Vagina (tissue), 2 donors: ENCODE data around the gene LAMC1. TPM values are rescaled to one million over a fixed set of nuclear protein-coding genes. Genes with fewer than 3 reads are reported as not detected.
"Not testable (repeated sequence)": the region's sequence is repeated elsewhere in the genome, so short reads cannot be mapped to it uniquely, and the experiment has no call there.

Experiments used
- DNase-seq, 2 donors: peaks; one replicate each; pipeline ENCODE4 v3.0.0-alpha.2; 2017; ENCODE audit errors: extremely low spot score in 2 of 2
- H3K27ac ChIP-seq: fragments of 200-600 bp; sonication (generic); one replicate; pipeline ENCODE4 v1.5.1; 2019
- H3K27me3 ChIP-seq: fragments of 200-600 bp; sonication (generic); one replicate; pipeline ENCODE4 v1.5.1; 2019
- H3K36me3 ChIP-seq, 2 donors: fragments of 200-600 bp; sonication (generic); one replicate each; pipeline ENCODE4 v1.5.1; 2017 to 2019
- H3K4me1 ChIP-seq: fragments of 200-600 bp; sonication (generic); one replicate; pipeline ENCODE4 v1.5.1; 2019
- H3K4me3 ChIP-seq, 2 donors: fragments of 200-600 bp; sonication (generic); 1 replicate in 1 of 2; 2 replicates in 1 of 2; pipeline ENCODE4 v1.5.1; 2016 to 2019
- H3K9me3 ChIP-seq: fragments of 200-600 bp; sonication (generic); one replicate; pipeline ENCODE4 v1.5.1; 2019
- POLR2A ChIP-seq, 2 donors: fragments of 450-650 bp; IDR thresholded peaks; one replicate each; pipeline ENCODE4 v1.6.1; 2017; ENCODE audit warnings: antibody characterized with exemption in 2 of 2, mild to moderate bottlenecking in 2 of 2, moderate library complexity in 2 of 2
- POLR2AphosphoS5 ChIP-seq, 2 donors: sonication (generic); formaldehyde crosslinking; IDR thresholded peaks; one replicate each; pipeline ENCODE4 v1.9.0; 2017; ENCODE audit warnings: antibody characterized with exemption in 2 of 2, mild to moderate bottlenecking in 2 of 2, low read depth in 1 of 2; ENCODE audit not compliant: insufficient read depth in 1 of 2
- intact Hi-C: fragments of 100-400 bp; cut with DNase I; formaldehyde crosslinking; loops from one replicate; pipeline ENCODE4 v1.15.1; 2023
- total RNA-seq: library from RNA; depleted of rRNA; stranded (reverse); fragments of >200 nt; gene quantifications from one replicate; pipeline ENCODE4 v1.2.3, GENCODE V29; 2016
- TF ChIP-seq, protein P1 (sequence below), 3 experiments: fragments of 450-650 bp in 2 of 3; fragments of 200-600 bp in 1 of 3; sonication (generic) in 1 of 3; IDR thresholded peaks; one replicate each; pipeline ENCODE4 v1.5.1; 2017 to 2019; ENCODE audit warnings: antibody characterized with exemption in 3 of 3, mild to moderate bottlenecking in 2 of 3, moderate library complexity in 2 of 3

Gene LAMC1
- total RNA-seq, 1 donor from 2014 or later: 217 TPM

DNA sequence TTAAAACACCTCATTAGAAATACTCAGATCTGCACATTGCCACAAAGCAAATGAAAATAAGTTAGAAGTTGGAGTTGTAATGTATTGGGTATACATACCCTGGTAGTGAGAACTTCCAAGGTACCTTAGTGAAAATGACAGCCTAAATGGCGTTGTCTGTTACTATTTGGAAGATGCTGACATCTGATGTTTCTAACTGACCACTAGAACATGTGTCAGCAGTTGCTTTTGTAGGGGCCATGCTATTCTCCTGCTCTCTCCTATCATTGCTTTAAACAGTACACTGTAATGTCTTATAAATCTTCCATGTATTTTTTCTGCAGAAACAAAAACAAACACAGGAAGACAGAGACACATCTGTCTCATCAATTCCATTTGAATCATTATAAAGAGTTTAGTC is 40.1 kb downstream of the LAMC1 start:
- intact Hi-C loops: no loop called here
- Histone ChIP-seq H3K9me3 (no peaks in the 10 kb centered on the region), H3K36me3 (no peaks in the 10 kb centered on the region), H3K4me1 (peaks cover 46% of the 10 kb centered on the region), H3K27me3 (no peaks in the 10 kb centered on the region), H3K4me3 (no peak overlapping the region), H3K27ac (no peak overlapping the region)
- no peak for TF ChIP-seq POLR2AphosphoS5 (IDR thresholded peaks at IDR 0.05; ENCODE audit: insufficient read depth in 1 of 2, low read depth in 1 of 2)
- TF ChIP-seq POLR2A (IDR thresholded peaks at IDR 0.05): no peak
- TF ChIP-seq, protein P1, sequence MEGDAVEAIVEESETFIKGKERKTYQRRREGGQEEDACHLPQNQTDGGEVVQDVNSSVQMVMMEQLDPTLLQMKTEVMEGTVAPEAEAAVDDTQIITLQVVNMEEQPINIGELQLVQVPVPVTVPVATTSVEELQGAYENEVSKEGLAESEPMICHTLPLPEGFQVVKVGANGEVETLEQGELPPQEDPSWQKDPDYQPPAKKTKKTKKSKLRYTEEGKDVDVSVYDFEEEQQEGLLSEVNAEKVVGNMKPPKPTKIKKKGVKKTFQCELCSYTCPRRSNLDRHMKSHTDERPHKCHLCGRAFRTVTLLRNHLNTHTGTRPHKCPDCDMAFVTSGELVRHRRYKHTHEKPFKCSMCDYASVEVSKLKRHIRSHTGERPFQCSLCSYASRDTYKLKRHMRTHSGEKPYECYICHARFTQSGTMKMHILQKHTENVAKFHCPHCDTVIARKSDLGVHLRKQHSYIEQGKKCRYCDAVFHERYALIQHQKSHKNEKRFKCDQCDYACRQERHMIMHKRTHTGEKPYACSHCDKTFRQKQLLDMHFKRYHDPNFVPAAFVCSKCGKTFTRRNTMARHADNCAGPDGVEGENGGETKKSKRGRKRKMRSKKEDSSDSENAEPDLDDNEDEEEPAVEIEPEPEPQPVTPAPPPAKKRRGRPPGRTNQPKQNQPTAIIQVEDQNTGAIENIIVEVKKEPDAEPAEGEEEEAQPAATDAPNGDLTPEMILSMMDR (IDR thresholded peaks at IDR 0.05): no peak
- DNase-seq: no peak

DNA sequence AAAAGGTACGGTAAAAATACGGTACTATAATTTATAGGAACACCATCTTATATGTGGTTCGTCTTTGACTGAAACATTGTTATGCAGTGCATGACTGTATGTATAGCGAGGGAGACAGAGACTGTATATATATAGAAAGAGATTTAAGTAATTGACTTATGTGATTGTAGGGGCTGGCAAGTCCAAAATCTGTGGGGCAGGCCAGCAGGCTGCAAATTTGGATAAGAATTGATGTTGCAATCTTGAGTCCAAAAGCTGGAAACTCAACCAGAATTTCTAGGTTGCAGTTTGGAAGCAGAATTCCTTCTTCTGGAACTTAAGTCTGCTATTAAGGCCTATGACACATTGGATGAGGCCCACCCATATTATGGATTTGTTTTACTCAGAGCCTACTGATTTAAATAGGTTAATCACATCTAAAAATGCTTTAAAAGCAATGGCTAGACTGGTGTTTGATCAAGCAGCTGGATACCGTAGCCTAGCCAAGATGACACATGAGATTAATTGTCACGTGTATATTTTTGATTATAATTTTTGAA is 42.0 kb downstream of the LAMC1 start:
- DNase-seq: no peak
- Histone ChIP-seq H3K4me3 (no peak overlapping the region), H3K27me3 (no peaks in the 10 kb centered on the region), H3K27ac (no peak overlapping the region), H3K9me3 (no peaks in the 10 kb centered on the region), H3K36me3 (no peaks in the 10 kb centered on the region), H3K4me1 (peaks cover 42% of the 10 kb centered on the region)
- no peak for TF ChIP-seq POLR2AphosphoS5 (IDR thresholded peaks at IDR 0.05; ENCODE audit: insufficient read depth in 1 of 2, low read depth in 1 of 2)
- TF ChIP-seq, protein P1 (IDR thresholded peaks at IDR 0.05): no peak
- TF ChIP-seq POLR2A (IDR thresholded peaks at IDR 0.05): no peak
- intact Hi-C loops: no loop called here

DNA sequence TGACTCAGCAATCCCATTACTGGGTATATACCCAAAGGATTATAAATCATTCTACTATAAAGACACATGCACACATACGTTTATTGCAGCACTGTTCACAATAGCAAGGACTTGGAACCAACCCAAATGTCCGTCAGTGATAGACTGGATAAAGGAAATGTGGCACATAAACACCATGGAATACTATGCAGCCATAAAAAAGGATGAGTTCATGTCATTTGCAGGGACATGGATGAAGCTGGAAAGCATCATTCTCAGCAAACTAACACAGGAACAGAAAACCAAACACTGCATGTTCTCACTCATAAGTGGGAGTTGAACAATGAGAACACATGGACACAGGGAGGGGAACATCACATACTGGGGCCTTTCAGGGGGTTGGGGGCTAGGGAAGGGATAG is 43.2 kb downstream of the LAMC1 start:
- H3K9me3 ChIP-seq, DNase-seq, H3K36me3 ChIP-seq, intact Hi-C loops, H3K4me3 ChIP-seq, H3K27ac ChIP-seq, H3K27me3 ChIP-seq: not testable (repeated sequence)
- H3K4me1 ChIP-seq: peaks cover 36% of the 10 kb centered on the region

DNA sequence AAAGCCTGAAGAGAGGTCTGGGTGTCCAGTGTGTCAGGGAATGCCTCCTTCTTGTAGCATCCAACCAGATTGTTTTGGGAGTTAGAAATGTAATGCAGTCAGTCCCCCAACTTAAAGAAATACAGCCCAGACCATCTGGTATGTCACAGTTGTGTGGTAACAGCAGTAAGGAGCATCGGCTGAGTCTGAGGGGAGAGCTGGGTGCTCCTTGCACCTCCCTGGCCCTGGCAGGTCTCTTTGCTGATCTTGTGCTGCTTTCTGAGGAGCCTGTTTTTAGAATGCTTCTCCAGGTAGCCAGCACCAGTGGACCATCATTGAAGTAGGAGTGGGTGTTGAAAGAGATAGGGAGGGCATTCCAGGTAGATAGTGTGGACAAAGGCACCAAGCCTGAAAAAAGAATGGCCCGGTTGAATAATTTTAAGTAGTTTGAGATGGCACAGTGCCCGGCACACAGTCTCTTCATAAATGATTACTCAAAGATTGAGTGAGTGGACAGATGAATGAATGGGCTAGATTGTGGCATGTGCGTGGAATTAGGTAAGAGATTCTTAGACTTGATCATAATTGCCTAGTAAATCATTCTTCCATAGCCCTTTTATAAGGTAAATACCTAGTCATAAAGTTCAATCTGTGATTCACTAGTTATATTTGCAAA is 46.5 kb downstream of the LAMC1 start:
- no peak overlapping the region for H3K4me3 ChIP-seq
- TF ChIP-seq POLR2AphosphoS5 (IDR thresholded peaks at IDR 0.05; ENCODE audit: insufficient read depth in 1 of 2, low read depth in 1 of 2): no peak
- TF ChIP-seq, protein P1 (IDR thresholded peaks at IDR 0.05): no peak
- intact Hi-C loops: loop anchor here (10.0 kb wide), 1 partner anchor 45 kb away; the partner anchor contains the start of gene LAMC1
- H3K27me3 ChIP-seq: no peaks in the 10 kb centered on the region
- no peaks in the 10 kb centered on the region for H3K36me3 ChIP-seq
- no peaks in the 10 kb centered on the region for H3K9me3 ChIP-seq
- DNase-seq: no peak
- peaks cover 54% of the 10 kb centered on the region for H3K4me1 ChIP-seq
- no peak overlapping the region for H3K27ac ChIP-seq

DNA sequence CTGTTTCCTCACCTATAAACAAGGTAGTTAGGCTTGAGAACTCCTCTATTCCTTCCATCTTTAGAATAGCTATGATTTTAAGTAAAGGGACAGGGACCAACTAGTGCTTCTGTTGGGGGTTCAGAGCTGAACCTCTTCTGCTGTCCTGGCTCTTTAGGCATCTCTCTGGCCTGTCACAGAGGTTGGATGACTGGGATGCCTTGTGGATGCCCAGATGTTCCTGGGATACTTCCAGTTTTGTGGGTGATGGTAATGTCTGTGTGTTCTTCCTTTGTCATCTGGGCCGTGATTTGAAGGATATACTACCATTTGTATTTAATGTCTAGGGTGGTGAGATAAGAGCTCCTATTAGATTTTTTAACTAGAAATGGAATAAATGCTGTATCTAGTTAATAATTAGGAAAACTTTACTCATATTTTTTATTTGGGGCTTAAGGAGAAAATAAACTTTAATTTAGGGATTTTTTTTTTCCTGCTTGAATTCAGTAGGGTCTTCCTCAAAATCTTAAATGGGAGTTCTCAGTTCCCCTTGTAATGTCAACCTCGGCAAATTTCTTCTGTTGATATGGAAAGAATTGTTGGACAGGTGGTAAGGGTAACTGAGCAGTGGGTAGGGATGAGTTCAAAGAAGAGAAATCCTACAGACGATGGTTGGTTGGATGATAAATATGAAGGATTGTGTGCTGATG is 47.2 kb downstream of the LAMC1 start:
- Histone ChIP-seq H3K36me3 (no peaks in the 10 kb centered on the region), H3K4me1 (peaks cover 61% of the 10 kb centered on the region), H3K27ac (no peak overlapping the region), H3K4me3 (no peak overlapping the region), H3K9me3 (no peaks in the 10 kb centered on the region), H3K27me3 (no peaks in the 10 kb centered on the region)
- DNase-seq: no peak
- intact Hi-C loops: loop anchor here (10.0 kb wide), 1 partner anchor 46 kb away; the partner anchor contains the start of gene LAMC1
- TF ChIP-seq, protein P1 (IDR thresholded peaks at IDR 0.05): no peak
- no peak for TF ChIP-seq POLR2AphosphoS5 (IDR thresholded peaks at IDR 0.05; ENCODE audit: insufficient read depth in 1 of 2, low read depth in 1 of 2)
- TF ChIP-seq POLR2A (IDR thresholded peaks at IDR 0.05): no peak
